Esophagus muscularis mucosa (tissue), 4 donors: ENCODE data around the gene ZEB2. TPM values are rescaled to one million over a fixed set of nuclear protein-coding genes. Genes with fewer than 3 reads are reported as not detected.

Experiments used
- DNase-seq: peaks from one replicate; pipeline ENCODE4 v3.0.0-alpha.2; 2017; ENCODE audit errors: extremely low spot score
- H3K27ac ChIP-seq, 4 donors: fragments of 200-600 bp; sonication (generic); replicated peaks in 1 of 4; 1 replicate in 3 of 4; 2 replicates in 1 of 4; pipeline ENCODE4 v1.5.1; 2016 to 2019; ENCODE audit warnings: mild to moderate bottlenecking in 1 of 4
- H3K27me3 ChIP-seq, 4 donors: fragments of 200-600 bp; sonication (generic); one replicate each; pipeline versions ENCODE4 v1.5.1 to v1.6.0; 2016 to 2019
- H3K36me3 ChIP-seq, 4 donors: fragments of 200-600 bp; sonication (generic); one replicate each; pipeline ENCODE4 v1.5.1; 2016 to 2019
- H3K4me1 ChIP-seq, 4 donors: fragments of 200-600 bp; sonication (generic); one replicate each; pipeline ENCODE4 v1.5.1; 2016 to 2019
- H3K4me3 ChIP-seq, 4 donors: fragments of 200-600 bp; sonication (generic); 1 replicate in 2 of 4; 2 replicates in 2 of 4; pipeline ENCODE4 v1.5.1; 2016 to 2019; ENCODE audit warnings: mild to moderate bottlenecking in 4 of 4, moderate library complexity in 1 of 4
- H3K9me3 ChIP-seq, 4 donors: fragments of 200-600 bp; sonication (generic); 1 replicate in 3 of 4; 2 replicates in 1 of 4; pipeline ENCODE4 v1.5.1; 2016 to 2019
- CTCF ChIP-seq, 3 experiments: fragments of 200-600 bp in 2 of 3; fragments of 450-650 bp in 1 of 3; sonication (generic) in 2 of 3; IDR thresholded peaks; one replicate each; pipeline ENCODE4 v1.5.1; 2017 to 2019; ENCODE audit warnings: antibody characterized with exemption in 3 of 3, mild to moderate bottlenecking in 2 of 3, moderate library complexity in 1 of 3
- EP300 ChIP-seq: sonication (generic); formaldehyde crosslinking; IDR thresholded peaks from one replicate; pipeline ENCODE4 v1.6.1; 2017; ENCODE audit warnings: antibody characterized with exemption
- POLR2A ChIP-seq: fragments of 450-650 bp; IDR thresholded peaks from one replicate; pipeline ENCODE4 v1.6.1; 2017; ENCODE audit warnings: antibody characterized with exemption, moderate library complexity, mild to moderate bottlenecking, low read depth
- POLR2AphosphoS5 ChIP-seq, 2 donors: sonication (generic); formaldehyde crosslinking; IDR thresholded peaks; one replicate each; pipeline ENCODE4 v1.6.1; 2017; ENCODE audit warnings: antibody characterized with exemption in 2 of 2
- WGBS: methylation state at CpG from one replicate; pipeline ENCODE4 v1.1.5; 2018; 5-methylcytosine and 5-hydroxymethylcytosine counted together
- intact Hi-C: fragments of 100-400 bp; cut with DNase I; formaldehyde crosslinking; loops from one replicate; pipeline ENCODE4 v1.15.1; 2023
- total RNA-seq, 4 donors: library from RNA; depleted of rRNA; stranded (reverse); fragments of >200 nt; gene quantifications; one replicate each; pipeline versions ENCODE4 v1.1.0 to v1.2.1, GENCODE V29; 2016

ZEB2 gene
- total RNA-seq, 4 donors from 2014 or later: 41.2 to 68.3 (median 55.7) TPM

DNA sequence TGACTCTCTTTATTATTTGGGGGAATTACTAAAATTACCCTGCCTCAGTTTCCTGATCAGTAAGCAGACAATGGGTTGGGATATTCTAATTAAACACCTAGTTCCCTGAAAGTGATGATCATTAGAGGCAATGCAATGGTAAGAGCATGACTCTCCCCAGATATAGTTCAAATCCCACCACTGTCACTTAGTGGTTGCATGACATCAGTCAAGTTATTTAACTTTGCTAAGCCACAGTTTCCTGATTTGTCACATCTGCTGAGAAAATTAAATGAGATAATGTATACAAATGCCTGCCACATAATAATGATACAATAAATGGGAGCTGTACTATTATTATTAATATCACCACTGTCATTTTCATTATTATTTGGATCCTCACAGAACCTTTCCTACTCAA, 29.9 kb downstream of the ZEB2 start:
- peaks cover 0 to 34% (median 10%) of the 10 kb centered on the region in 4 donors for H3K4me1 ChIP-seq
- H3K9me3 ChIP-seq: no peaks in the 10 kb centered on the region
- no peaks in the 10 kb centered on the region for H3K36me3 ChIP-seq
- H3K4me3 ChIP-seq: no peak overlapping the region
- TF ChIP-seq EP300 (no peak), CTCF (IDR thresholded peaks at IDR 0.05) (no peak), POLR2A (no peak), POLR2AphosphoS5 (IDR thresholded peaks at IDR 0.05) (no peak)
- intact Hi-C loops: no loop called here
- H3K27me3 ChIP-seq: no peaks in the 10 kb centered on the region
- H3K27ac ChIP-seq: no peak overlapping the region
- DNase-seq: no peak

GRCh38 chr2:144489315-144489916, 30.5 kb downstream of the ZEB2 start:
- Histone ChIP-seq H3K4me3 (no peak overlapping the region), H3K4me1 (peaks cover 0 to 34% (median 12%) of the 10 kb centered on the region in 4 donors), H3K27me3 (no peaks in the 10 kb centered on the region), H3K27ac (no peak overlapping the region), H3K36me3 (no peaks in the 10 kb centered on the region), H3K9me3 (no peaks in the 10 kb centered on the region)
- TF ChIP-seq CTCF (IDR thresholded peaks at IDR 0.05) (no peak), POLR2AphosphoS5 (IDR thresholded peaks at IDR 0.05) (no peak), POLR2A (no peak), EP300 (no peak)
- no peak for DNase-seq
- intact Hi-C loops: no loop called here
- WGBS: 66% methylated on average over 10 of the region's 10 CpGs

DNA sequence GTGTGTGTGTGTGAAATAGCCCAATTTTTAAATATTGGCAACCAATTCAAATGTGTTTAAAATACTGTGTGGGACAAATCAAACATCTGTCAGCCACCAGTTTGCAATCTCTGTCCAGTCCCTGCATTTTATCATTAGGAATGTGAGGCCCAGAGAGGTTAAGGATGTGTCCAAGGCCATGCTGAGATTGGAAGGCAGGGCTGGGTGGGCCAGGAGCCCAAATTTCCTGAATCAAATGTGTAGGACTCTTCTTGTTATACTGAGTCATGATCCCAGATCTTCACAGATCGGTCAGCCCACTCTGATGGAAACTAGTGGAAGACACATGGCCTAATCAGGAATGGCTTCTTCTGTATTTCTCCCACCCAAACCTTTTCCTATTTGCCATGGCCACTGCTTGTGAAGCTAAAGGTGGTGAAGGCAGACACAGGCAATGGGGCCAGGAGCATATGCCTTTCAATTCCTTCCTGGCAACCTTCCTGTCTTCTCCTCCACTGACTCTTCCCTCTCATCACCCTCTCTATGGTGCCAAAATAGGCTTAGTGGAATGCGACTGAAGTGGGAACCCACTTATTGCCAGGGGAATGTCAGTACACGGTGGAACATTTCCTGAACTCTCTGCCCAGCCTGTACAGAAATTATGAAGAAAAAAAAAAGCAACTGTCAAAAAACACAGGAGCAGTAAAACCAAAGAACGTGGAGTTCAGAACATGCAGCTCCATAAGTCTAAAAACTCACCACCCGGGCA, 35.5 kb downstream of the ZEB2 start:
- Histone ChIP-seq H3K27ac (no peak overlapping the region), H3K4me1 (peaks cover 0 to 51% (median 21%) of the 10 kb centered on the region in 4 donors), H3K4me3 (no peak overlapping the region), H3K36me3 (no peaks in the 10 kb centered on the region), H3K9me3 (no peaks in the 10 kb centered on the region), H3K27me3 (no peaks in the 10 kb centered on the region)
- 76% methylated on average over 5 of the region's 5 CpGs for WGBS
- TF ChIP-seq POLR2A: no peak
- TF ChIP-seq CTCF (IDR thresholded peaks at IDR 0.05): no peak
- TF ChIP-seq EP300: no peak
- TF ChIP-seq POLR2AphosphoS5 (IDR thresholded peaks at IDR 0.05): no peak
- DNase-seq: no peak
- intact Hi-C loops: no loop called here

DNA sequence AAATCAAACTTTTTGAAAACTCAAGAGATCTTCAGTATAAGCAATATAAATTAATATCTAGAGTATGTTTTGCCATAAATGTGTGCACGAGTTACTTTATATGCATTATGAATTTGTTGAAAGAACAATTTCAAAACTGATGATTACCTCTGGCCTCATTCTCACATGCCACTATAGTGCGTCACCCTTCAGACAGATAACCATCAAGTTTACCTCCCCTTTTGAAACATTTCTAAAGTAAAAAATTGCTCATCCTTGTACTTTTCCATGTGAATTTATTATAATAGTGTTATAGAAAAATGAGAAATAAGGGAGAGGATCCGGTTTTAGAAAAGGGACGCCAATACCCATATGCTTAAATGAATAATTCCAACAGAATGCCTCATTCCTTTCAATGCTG, 38.3 kb downstream of the ZEB2 start:
- Histone ChIP-seq H3K4me1 (peaks cover 10 to 54% (median 30%) of the 10 kb centered on the region in 4 donors), H3K9me3 (no peaks in the 10 kb centered on the region), H3K27me3 (no peaks in the 10 kb centered on the region), H3K27ac (no peak overlapping the region), H3K36me3 (no peaks in the 10 kb centered on the region), H3K4me3 (no peak overlapping the region)
- intact Hi-C loops: no loop called here
- DNase-seq: no peak
- TF ChIP-seq EP300 (no peak), CTCF (IDR thresholded peaks at IDR 0.05) (no peak)
- WGBS: 91% methylated on average over 4 of the region's 4 CpGs
